ENCODE measurements around the gene FRMD4A. TPM values are rescaled to one million over a fixed set of nuclear protein-coding genes. Genes with fewer than 3 reads are reported as not detected.

Gene FRMD4A
- polyA plus RNA-seq, 3 donors: 67.7 to 83.0 (median 75.9) TPM

GRCh38 chr10:13740461-13740860 is 590.3 kb downstream of the FRMD4A start:
- no peak for DNase-seq (ENCODE audit: low read depth in 3 of 3, low spot score in 2 of 3)

- DNase-seq (ENCODE audit: low read depth in 3 of 3, low spot score in 2 of 3): no peak
These were observed 591.5 kb downstream of the FRMD4A start for GRCh38 chr10:13739183-13739582.

GRCh38 chr10:13736506-13736905 is 594.2 kb downstream of the FRMD4A start:
- DNase-seq (ENCODE audit: low read depth in 3 of 3, low spot score in 2 of 3): no peak

- no peak for DNase-seq (ENCODE audit: low read depth in 3 of 3, low spot score in 2 of 3)
These were observed 596.6 kb downstream of the FRMD4A start for GRCh38 chr10:13734151-13734550.

GRCh38 chr10:13733071-13733470 is 597.7 kb downstream of the FRMD4A start:
- no peak for DNase-seq (ENCODE audit: low read depth in 3 of 3, low spot score in 2 of 3)

GRCh38 chr10:13732465-13732881 is 598.3 kb downstream of the FRMD4A start:
- no peak for DNase-seq (ENCODE audit: low read depth in 3 of 3, low spot score in 2 of 3)

GRCh38 chr10:13731799-13732198 is 598.9 kb downstream of the FRMD4A start:
- no peak for DNase-seq (ENCODE audit: low read depth in 3 of 3, low spot score in 2 of 3)

- DNase-seq (ENCODE audit: low read depth in 3 of 3, low spot score in 2 of 3): no peak
These were observed 599.8 kb downstream of the FRMD4A start for GRCh38 chr10:13730956-13731355.

- DNase-seq (ENCODE audit: low read depth in 3 of 3, low spot score in 2 of 3): no peak
These were observed 600.4 kb downstream of the FRMD4A start for GRCh38 chr10:13730306-13730652.

GRCh38 chr10:13729586-13730305 is 601.0 kb downstream of the FRMD4A start:
- DNase-seq (ENCODE audit: low read depth in 3 of 3, low spot score in 2 of 3): no peak

GRCh38 chr10:13728898-13729535 is 601.7 kb downstream of the FRMD4A start:
- DNase-seq (ENCODE audit: low read depth in 3 of 3, low spot score in 2 of 3): no peak

GRCh38 chr10:13725594-13725993 is 605.1 kb downstream of the FRMD4A start:
- DNase-seq (ENCODE audit: low read depth in 3 of 3, low spot score in 2 of 3): no peak

GRCh38 chr10:13724484-13724883 is 606.2 kb downstream of the FRMD4A start:
- no peak for DNase-seq (ENCODE audit: low read depth in 3 of 3, low spot score in 2 of 3)

- DNase-seq (ENCODE audit: low read depth in 3 of 3, low spot score in 2 of 3): no peak
These were observed 607.7 kb downstream of the FRMD4A start for GRCh38 chr10:13722747-13723653.

GRCh38 chr10:13721486-13721885 is 609.2 kb downstream of the FRMD4A start:
- DNase-seq (ENCODE audit: low read depth in 3 of 3, low spot score in 2 of 3): no peak

- DNase-seq (ENCODE audit: low read depth in 3 of 3, low spot score in 2 of 3): no peak
These were observed 610.0 kb downstream of the FRMD4A start for GRCh38 chr10:13720699-13721098.

- DNase-seq (ENCODE audit: low read depth in 3 of 3, low spot score in 2 of 3): no peak
These were observed 611.3 kb downstream of the FRMD4A start for GRCh38 chr10:13719425-13719824.

- no peak for DNase-seq (ENCODE audit: low read depth in 3 of 3, low spot score in 2 of 3)
These were observed 611.9 kb downstream of the FRMD4A start for GRCh38 chr10:13718820-13719219.

GRCh38 chr10:13717936-13718772 is 612.6 kb downstream of the FRMD4A start:
- no peak for DNase-seq (ENCODE audit: low read depth in 3 of 3, low spot score in 2 of 3)

GRCh38 chr10:13717571-13717935 is 613.2 kb downstream of the FRMD4A start:
- no peak for DNase-seq (ENCODE audit: low read depth in 3 of 3, low spot score in 2 of 3)

Measured in right renal cortex interstitium (tissue), 3 donors.